A673 (cell line): ENCODE measurements around the gene ACHE. TPM values are rescaled to one million over a fixed set of nuclear protein-coding genes. Genes with fewer than 3 reads are reported as not detected.

Experiments used
- BruUV-seq: library from RNA; stranded (reverse); fragments of 400-500 nt; replicated peaks from 2 replicates; lab custom pipeline; 2021; lab: Mats Ljungman, UMichigan
- CTCF ChIA-PET: fragments of 300-600 bp; sonication (Branson Sonifier 250); formaldehyde crosslinking; loops from one replicate; lab custom pipeline; 2022; ENCODE audit warnings: antibody characterized with exemption; lab: Charles Lee
- POLR2A ChIA-PET: fragments of 300-600 bp; sonication (Branson Sonifier 250); formaldehyde crosslinking; loops from one replicate; lab custom pipeline; 2022; ENCODE audit warnings: antibody characterized with exemption; ENCODE audit not compliant: low non-redundant PET; lab: Charles Lee
- DNase-seq: peaks from one replicate; pipeline ENCODE4 v3.0.0-alpha.2; 2015; ENCODE audit warnings: low spot score
- H3K27ac ChIP-seq: fragments of 200-600 bp; sonication (generic); 2 replicates; pipeline ENCODE4 v1.5.1; 2016; ENCODE audit warnings: mixed run types, low read depth, mild to moderate bottlenecking, mixed read lengths, antibody characterized with exemption, low read length; ENCODE audit not compliant: poor library complexity, severe bottlenecking
- H3K27me3 ChIP-seq: fragments of 200-600 bp; sonication (generic); replicated peaks from 2 replicates; pipeline ENCODE4 v1.6.1; 2017; ENCODE audit warnings: mixed run types, low read depth, mild to moderate bottlenecking, mixed read lengths, antibody characterized with exemption, low read length; ENCODE audit not compliant: insufficient read depth, poor library complexity
- H3K36me3 ChIP-seq: fragments of 200-600 bp; sonication (generic); 2 replicates; pipeline ENCODE4 v1.6.1; 2016; ENCODE audit warnings: mixed run types, mild to moderate bottlenecking, mixed read lengths, antibody characterized with exemption, low read length; ENCODE audit not compliant: insufficient read depth, poor library complexity, severe bottlenecking
- H3K4me1 ChIP-seq: fragments of 200-600 bp; sonication (generic); 2 replicates; pipeline ENCODE4 v1.6.1; 2017; ENCODE audit warnings: mixed run types, mild to moderate bottlenecking, mixed read lengths, antibody characterized with exemption, low read length; ENCODE audit not compliant: insufficient read depth, poor library complexity, severe bottlenecking
- H3K4me3 ChIP-seq: fragments of 200-600 bp; sonication (generic); 2 replicates; pipeline ENCODE4 v1.5.1; 2016; ENCODE audit warnings: low read depth, mixed run types, mild to moderate bottlenecking, mixed read lengths, low read length; ENCODE audit not compliant: poor library complexity, severe bottlenecking
- H3K9me3 ChIP-seq: fragments of 200-600 bp; sonication (generic); 2 replicates; pipeline ENCODE4 v1.6.1; 2016; ENCODE audit warnings: mixed run types, low read depth, mild to moderate bottlenecking, mixed read lengths, antibody characterized with exemption, low read length; ENCODE audit not compliant: poor library complexity, severe bottlenecking
- EZH2 ChIP-seq: fragments of 200-600 bp; sonication (generic); IDR thresholded peaks from 2 replicates; pipeline ENCODE4 v1.6.1; 2017; ENCODE audit warnings: borderline replicate concordance, low read depth, mild to moderate bottlenecking, mixed read lengths, antibody characterized with exemption, low read length; ENCODE audit not compliant: poor library complexity, severe bottlenecking
- intact Hi-C: fragments of 100-400 bp; cut with micrococcal nuclease; formaldehyde crosslinking; loops from one replicate; pipeline ENCODE4 v1.10.0; 2022; ENCODE audit not compliant: unreplicated experiment
- total RNA-seq: library from RNA; stranded (reverse); gene quantifications from 2 replicates; pipeline ENCODE4 v1.2.3, GENCODE V29; 2021
- TF ChIP-seq, protein P1 (sequence below): fragments of 300-800, 200-600 bp; sonication (generic); conservative IDR thresholded peaks from 2 replicates; pipeline ENCODE4 v1.5.1; 2017; ENCODE audit warnings: low read depth, mild to moderate bottlenecking, antibody characterized with exemption, low read length, moderate library complexity, mixed read lengths

ACHE gene
- total RNA-seq, 1 experiment from 2014 or later = 0.52 TPM

GRCh38 chr7:100908512-100908911, 12.8 kb upstream of the ACHE start:
- H3K27me3 ChIP-seq = no peaks in the 10 kb centered on the region
- ChIA-PET CTCF (no interaction called here), POLR2A (no interaction called here)
- intact Hi-C loops = no loop called here
- BruUV-seq = no TSS peak
- DNase-seq = no peak
- no peak overlapping the region for H3K27ac ChIP-seq
- no peaks in the 10 kb centered on the region for H3K36me3 ChIP-seq
- H3K4me3 ChIP-seq = no peak overlapping the region
- TF ChIP-seq EZH2 = no peak
- TF ChIP-seq, protein P1, sequence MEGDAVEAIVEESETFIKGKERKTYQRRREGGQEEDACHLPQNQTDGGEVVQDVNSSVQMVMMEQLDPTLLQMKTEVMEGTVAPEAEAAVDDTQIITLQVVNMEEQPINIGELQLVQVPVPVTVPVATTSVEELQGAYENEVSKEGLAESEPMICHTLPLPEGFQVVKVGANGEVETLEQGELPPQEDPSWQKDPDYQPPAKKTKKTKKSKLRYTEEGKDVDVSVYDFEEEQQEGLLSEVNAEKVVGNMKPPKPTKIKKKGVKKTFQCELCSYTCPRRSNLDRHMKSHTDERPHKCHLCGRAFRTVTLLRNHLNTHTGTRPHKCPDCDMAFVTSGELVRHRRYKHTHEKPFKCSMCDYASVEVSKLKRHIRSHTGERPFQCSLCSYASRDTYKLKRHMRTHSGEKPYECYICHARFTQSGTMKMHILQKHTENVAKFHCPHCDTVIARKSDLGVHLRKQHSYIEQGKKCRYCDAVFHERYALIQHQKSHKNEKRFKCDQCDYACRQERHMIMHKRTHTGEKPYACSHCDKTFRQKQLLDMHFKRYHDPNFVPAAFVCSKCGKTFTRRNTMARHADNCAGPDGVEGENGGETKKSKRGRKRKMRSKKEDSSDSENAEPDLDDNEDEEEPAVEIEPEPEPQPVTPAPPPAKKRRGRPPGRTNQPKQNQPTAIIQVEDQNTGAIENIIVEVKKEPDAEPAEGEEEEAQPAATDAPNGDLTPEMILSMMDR = no peak
- H3K9me3 ChIP-seq = no peaks in the 10 kb centered on the region
- no peaks in the 10 kb centered on the region for H3K4me1 ChIP-seq

- Histone ChIP-seq H3K4me3 (no peak overlapping the region), H3K27me3 (no peaks in the 10 kb centered on the region), H3K4me1 (no peaks in the 10 kb centered on the region), H3K36me3 (no peaks in the 10 kb centered on the region), H3K27ac (no peak overlapping the region), H3K9me3 (no peaks in the 10 kb centered on the region)
- DNase-seq = no peak
- CTCF ChIA-PET = no interaction called here
- POLR2A ChIA-PET = no interaction called here
- intact Hi-C loops = no loop called here
- no TSS peak for BruUV-seq
- no peak for TF ChIP-seq EZH2
- TF ChIP-seq, protein P1 = no peak
Observed at GRCh38 chr7:100902638-100903037, 7.0 kb upstream of the ACHE start.

- ChIA-PET CTCF (no interaction called here), POLR2A (no interaction called here)
Observed at GRCh38 chr7:100901921-100902332, 6.2 kb upstream of the ACHE start.

More at GRCh38 chr7:100901921-100902332, 6.2 kb upstream of the ACHE start:
- intact Hi-C loops = no loop called here
- H3K9me3 ChIP-seq = no peaks in the 10 kb centered on the region
- no peaks in the 10 kb centered on the region for H3K36me3 ChIP-seq
- no peak overlapping the region for H3K27ac ChIP-seq
- no TSS peak for BruUV-seq
- no peak overlapping the region for H3K4me3 ChIP-seq
- no peak for TF ChIP-seq EZH2
- TF ChIP-seq, protein P1 = no peak
- no peaks in the 10 kb centered on the region for H3K4me1 ChIP-seq
- no peak for DNase-seq
- H3K27me3 ChIP-seq = no peaks in the 10 kb centered on the region
